Iris pigment epithelial cell (primary cell): ENCODE data around the gene ZNF236.

Experiments
- DNase-seq: peaks from one replicate; pipeline ENCODE4 v3.0.0-alpha.2; 2011; ENCODE audit warnings: low read depth

ZNF236 gene

DNA sequence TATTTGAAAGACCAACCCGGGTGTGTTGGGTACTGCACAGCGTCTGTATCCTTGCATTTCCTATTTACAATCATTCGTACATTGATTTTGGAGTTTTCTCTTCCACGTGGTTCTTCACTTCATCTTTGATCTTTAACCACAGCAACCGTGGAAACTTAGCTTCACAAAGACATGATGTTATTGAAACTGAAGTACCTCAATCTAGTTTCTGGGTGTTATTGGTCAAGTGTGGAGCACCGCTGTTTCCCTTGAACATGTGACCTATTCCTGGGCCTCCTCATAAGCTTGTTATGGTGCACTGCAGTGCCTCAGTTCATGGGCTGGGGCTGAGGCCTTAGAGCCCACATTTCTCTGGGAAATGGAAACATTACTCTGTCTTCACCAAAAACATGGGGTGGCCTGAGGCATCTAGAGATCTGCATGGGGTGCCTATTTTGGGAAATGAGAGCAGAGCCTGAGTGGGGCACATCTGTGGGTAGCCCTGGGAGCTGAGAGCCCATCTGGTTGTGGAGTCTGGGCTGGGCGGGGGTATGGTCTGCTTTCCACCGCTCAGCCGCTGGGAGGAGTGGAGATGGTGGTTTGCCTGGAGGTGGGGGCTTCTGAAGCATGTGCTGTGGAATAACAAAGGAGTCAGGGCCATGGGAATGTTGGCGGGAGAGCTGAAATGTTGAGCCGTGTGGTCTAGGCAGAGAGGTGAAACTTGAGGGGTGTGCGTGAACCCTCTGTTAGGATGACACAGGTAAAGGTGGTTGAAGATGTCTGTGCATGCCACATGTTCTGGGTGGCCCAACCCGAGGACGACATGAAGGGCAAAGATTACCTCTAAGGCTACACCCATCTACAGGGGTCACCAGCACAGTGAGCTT, 37.4 kb downstream of the ZNF236 start:
- no peak for DNase-seq

- DNase-seq: peak; percentile 36
These were observed 38.1 kb downstream of the ZNF236 start for GRCh38 chr18:76860411-76860810.

DNA sequence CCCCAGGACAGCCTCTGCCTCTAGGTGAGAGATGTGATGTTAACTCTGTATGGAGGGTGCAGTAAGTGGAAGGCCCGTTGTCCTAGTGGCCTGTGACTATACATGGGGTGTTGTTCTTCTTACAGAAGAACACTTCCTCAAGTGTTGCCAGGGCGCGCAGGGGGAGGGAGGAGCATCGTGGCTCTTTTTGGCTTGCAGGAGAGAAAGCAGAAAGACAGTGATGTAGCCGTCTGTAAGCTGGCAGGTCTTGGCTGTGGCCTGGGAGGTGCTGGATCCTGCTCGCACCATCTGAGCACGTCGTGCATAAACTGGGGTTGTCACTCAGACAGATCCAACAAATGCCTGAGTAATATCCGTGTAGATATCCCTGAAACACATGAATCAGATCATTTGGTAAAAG, 44.3 kb downstream of the ZNF236 start:
- no peak for DNase-seq

GRCh38 chr18:76873311-76873710, 51.0 kb downstream of the ZNF236 start:
- DNase-seq: no peak

GRCh38 chr18:76873713-76874112, 51.4 kb downstream of the ZNF236 start:
- DNase-seq: no peak

- no peak for DNase-seq
These were observed 52.5 kb downstream of the ZNF236 start for GRCh38 chr18:76874642-76875389.

DNA sequence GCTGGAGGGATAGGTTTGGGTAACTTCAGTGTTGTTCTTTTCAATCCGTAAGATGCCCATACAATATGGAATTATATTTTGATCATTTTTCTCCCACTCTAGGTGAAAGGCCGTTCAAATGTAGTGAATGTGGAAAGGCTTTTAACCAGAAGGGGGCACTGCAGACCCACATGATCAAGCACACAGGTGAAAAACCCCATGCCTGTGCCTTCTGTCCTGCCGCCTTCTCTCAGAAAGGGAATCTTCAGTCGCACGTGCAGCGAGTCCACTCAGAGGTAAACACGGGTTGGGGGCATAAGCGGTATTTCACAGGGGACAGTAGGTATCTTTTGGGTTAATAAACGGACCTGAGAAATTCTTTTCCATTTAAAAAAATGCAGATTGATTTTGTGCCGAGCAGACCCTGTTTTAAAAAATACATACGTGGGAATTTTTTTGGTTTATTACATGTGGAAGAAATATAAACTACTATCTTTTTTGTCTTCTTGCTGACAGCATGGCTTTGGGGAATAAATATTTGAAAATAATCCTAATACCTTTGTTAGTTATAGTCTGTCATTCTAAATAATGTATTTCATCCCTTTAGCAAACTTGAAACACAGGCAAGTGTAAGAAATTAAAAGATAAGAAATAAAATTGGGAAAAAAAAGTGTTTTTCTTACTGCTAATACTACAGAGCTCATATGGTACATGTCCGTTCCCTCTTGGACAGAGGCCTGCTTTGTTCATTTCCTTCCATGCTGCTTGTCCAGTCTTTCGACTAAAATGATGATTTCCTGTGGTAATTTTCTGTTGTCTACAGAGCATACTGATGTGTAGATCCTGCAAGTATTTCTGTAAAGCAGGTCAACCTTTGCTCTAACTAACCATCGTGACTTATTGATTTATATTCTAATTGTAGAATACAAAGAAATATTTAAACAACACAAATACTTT, 53.3 kb downstream of the ZNF236 start:
- DNase-seq: peak; percentile 47

DNA sequence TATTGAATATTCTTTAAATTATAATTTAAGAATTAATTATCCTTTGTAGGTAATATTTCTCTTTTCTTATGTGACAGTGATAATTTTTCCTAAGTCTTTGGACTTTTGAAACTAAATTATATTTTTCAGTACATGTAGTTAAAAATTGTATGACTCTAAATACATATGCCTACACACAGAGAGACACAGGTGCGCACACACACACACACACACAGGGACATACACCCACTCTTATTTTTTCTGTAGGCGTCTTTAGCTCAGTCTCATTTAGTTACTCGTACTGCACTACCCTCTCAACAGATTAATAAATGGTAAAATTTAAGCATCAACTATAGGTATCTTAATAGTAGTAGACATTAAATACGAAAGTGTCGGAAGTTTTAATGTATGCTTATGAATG, 56.1 kb downstream of the ZNF236 start:
- DNase-seq: no peak

GRCh38 chr18:76880026-76880425, 57.7 kb downstream of the ZNF236 start:
- no peak for DNase-seq

DNA sequence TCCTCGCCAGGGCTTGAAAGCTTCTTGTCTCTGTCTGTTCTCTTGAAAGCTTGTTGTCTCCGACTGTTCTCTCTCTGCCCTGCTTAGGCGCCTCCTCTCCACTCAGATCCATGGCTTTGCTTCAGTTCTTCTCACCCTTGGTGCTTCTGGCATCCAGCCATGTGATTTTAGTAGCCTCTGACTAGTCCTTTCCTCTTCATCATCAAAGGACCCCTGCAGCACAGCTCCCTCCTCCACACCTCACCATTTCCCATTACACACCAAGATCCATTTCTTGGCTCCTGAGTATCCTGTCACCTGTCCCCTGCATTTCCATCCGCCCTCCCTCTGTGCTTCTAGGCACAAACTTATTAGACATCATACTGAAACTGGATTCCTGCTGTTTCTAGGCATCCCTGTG, 59.4 kb downstream of the ZNF236 start:
- DNase-seq: no peak

DNA sequence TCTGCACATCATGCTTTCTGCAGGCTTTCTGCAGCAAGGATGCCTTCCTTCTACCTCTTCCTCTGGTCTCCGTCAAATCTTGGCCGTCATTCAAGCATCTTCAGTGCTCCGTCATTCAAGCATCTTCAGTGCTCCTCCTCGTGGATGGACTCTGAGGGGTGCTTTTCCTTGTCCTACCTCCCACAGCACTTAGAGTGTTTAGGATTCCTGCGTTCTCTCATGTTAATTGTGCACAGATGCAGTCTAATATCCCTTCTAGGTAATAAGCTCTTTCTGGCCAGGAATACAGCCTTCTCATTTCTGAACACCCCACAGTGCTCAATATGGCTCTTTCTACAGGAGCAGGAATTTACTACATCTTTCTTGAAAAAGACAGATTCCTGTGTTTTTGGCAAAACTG, 59.8 kb downstream of the ZNF236 start:
- no peak for DNase-seq

- no peak for DNase-seq
These were observed 62.6 kb downstream of the ZNF236 start for GRCh38 chr18:76885001-76885400.

DNA sequence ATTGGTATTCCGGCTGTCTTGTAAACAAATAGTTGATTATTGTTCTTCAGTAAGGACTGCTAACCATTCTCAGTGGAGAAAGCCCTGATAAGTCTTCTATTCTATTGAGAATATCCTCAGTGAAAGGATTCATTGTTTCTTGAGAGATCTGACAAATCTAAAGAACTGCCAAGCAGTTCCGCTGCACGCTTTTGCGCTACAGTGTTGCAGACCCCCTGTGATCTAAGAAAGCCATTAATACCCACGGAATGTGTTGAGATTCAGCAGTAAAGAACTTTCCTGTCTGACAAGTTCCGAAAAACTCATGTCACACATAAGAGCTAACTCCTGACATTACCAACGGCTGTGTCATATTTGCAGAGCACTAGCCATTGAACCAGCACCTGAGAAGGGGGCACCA, 63.8 kb downstream of the ZNF236 start:
- no peak for DNase-seq

GRCh38 chr18:76889091-76889699, 66.8 kb downstream of the ZNF236 start:
- no peak for DNase-seq

DNA sequence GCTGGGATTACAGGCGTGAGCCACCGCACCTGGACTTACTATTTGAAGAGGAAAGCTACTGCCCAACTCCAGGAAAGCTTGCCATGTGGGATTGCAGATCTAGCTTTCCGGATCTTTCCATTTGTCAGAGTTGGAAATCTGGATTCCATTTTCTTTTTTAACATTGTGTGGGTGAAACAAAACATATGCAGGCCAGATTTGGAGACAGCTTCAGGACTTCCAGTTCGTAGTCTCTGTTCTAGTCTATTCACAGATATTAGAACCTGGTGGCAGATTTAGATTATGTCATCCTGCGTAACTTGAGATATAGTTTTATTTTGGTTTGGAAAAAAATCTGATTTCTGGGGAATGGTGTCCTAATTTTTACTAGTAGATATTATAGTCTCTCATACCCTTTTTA, 70.5 kb downstream of the ZNF236 start:
- no peak for DNase-seq

DNA sequence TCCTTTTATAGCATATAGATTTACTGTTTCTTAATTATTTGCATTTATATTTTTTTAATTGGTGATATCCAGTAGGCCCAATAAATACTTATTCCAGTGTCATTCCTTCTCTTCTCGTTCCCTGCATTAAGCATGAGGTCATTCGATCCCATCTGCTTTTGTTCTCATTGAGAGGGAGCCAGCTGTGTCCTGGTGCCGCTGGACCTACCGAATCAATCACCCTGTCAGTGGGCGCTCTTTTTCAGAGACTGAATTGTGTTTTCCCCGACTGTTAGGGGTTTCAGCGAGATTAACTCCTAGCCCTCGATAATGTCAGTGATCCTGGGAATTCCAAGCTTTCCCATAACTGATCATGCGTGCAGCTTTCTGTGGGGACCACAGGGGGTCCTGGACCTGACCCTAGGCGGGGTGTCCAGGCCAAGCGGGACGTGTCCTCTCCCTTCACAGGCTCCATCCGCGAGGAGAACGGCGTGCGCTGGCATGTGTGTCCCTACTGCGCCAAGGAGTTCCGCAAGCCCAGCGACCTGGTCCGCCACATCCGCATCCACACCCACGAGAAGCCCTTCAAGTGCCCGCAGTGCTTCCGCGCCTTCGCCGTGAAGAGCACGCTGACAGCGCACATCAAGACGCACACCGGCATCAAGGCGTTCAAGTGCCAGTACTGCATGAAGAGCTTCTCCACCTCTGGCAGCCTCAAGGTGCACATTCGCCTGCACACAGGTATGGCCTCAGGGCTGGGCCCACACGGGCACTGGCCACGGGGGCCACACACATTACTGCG, 72.4 kb downstream of the ZNF236 start:
- no peak for DNase-seq

DNA sequence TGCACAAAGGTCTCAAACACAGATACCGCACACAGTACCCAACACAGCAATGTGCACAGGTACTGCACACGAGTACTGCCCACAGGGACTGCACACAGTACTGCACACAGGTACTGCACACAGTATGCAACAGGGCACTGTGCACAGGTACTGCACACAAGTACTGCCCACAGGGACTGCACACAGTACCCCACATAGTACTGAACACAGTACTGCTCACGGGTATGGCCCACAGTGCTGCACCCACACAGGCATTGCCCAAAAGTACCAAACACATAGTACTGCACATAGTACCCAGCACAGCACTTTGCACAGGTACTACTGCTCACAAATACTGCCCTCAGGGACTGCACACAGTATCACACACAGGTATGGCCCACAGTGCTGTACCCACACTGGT, 73.1 kb downstream of the ZNF236 start:
- DNase-seq: no peak

GRCh38 chr18:76896677-76897076, 74.3 kb downstream of the ZNF236 start:
- DNase-seq: no peak

DNA sequence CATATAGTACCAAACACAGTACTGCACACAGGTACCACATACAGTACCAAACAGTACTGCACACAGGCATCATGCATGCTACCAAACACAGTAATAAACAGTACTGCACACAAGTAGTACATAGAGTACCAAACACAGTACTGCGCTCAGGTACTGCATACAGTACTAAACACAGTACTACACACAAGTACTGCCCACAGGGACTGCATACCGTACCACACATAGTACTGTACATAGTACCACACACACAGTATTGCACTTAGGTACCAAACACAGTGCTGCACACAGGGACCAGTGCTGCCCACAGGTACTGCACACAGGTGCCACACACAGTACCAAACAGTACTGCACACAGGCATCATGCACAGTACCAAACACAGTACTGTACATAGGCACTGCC, 74.9 kb downstream of the ZNF236 start:
- DNase-seq: no peak

DNA sequence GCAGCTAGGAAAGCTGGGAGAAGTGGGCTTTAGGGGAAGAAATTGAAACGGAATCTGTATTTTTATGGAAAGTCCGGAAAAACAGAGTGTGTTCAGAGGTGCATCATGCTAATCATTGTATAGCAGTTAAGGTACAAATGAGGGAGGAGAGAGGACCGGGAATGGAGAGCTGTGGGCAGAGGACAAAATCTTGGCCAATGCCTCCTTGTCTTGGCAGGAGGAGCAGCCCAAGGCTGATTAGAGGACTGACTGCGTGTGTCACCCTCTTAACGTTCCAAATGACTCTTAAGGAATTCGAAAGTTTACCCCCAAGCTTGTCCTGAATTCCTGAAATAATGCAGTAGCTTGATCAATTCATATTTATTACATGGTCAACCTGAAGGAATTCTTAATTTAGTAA, 81.0 kb downstream of the ZNF236 start:
- DNase-seq: no peak

DNA sequence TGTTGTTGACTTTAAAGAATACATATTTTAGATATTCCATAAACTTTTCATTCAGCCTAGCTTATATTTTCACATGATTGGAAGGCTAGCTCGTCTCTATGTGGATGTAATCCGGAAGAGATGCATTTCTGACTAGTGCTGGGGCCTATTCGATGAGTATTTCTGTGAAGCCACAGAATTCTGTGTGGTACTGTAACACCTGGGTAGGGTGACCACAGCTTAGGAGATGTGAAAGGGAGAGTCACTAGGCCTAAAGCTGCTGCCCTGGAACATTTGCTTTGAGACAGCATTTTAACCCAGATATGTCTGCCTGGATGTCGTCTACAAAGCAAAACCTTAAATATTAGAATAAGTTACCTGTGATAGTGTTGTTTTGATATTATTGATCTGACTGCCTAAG, 83.5 kb downstream of the ZNF236 start:
- no peak for DNase-seq
